Progenitor cell of endocrine pancreas (in vitro differentiated cells): ENCODE results near the gene ROPN1L. TPM values are rescaled to one million over a fixed set of nuclear protein-coding genes. Genes with fewer than 3 reads are reported as not detected.

Experiments
- DNase-seq: peaks from one replicate; pipeline ENCODE4 v3.0.0; 2021; ENCODE audit warnings: low spot score; ENCODE audit not compliant: unreplicated experiment
- H3K27ac Mint-ChIP-seq: 2 replicates; pipeline ENCODE4 v1.8.0; 2021; ENCODE audit warnings: mild to moderate bottlenecking, moderate library complexity, mixed read lengths
- H3K27me3 Mint-ChIP-seq: 2 replicates; pipeline ENCODE4 v1.8.0; 2021; ENCODE audit warnings: mixed read lengths
- H3K36me3 Mint-ChIP-seq: 2 replicates; pipeline ENCODE4 v1.8.0; 2022; ENCODE audit warnings: mixed read lengths; ENCODE audit not compliant: insufficient read depth
- H3K4me1 Mint-ChIP-seq: 2 replicates; pipeline ENCODE4 v1.8.0; 2021; ENCODE audit warnings: low read depth, mixed read lengths
- H3K4me3 Mint-ChIP-seq: 2 replicates; pipeline ENCODE4 v1.8.0; 2021; ENCODE audit warnings: low read depth, mild to moderate bottlenecking, moderate library complexity, mixed read lengths
- H3K9me3 Mint-ChIP-seq: 2 replicates; pipeline ENCODE4 v1.8.0; 2021; ENCODE audit warnings: low read depth, mixed read lengths
- CTCF ChIP-seq: fragments of 200-600 bp; sonication (generic); IDR thresholded peaks from one replicate; pipeline ENCODE4 v1.5.0; 2021; ENCODE audit warnings: antibody characterized with exemption, mild to moderate bottlenecking; ENCODE audit not compliant: unreplicated experiment
- total RNA-seq: library from RNA; stranded (reverse); gene quantifications from 2 replicates; pipeline ENCODE4 v1.2.1, GENCODE V29; 2021

Gene ROPN1L
- total RNA-seq, 1 donor from 2014 or later = 0.43 TPM

- no peak for DNase-seq
- no peak for TF ChIP-seq CTCF
- Mint-ChIP-seq H3K27ac (no peak overlapping the region), H3K9me3 (no peaks in the 10 kb centered on the region), H3K4me1 (no peaks in the 10 kb centered on the region), H3K27me3 (no peaks in the 10 kb centered on the region), H3K36me3 (peaks cover 40% of the 10 kb centered on the region), H3K4me3 (no peak overlapping the region)
Observed at GRCh38 chr5:10409504-10409903, 32.2 kb upstream of the ROPN1L start.

DNA sequence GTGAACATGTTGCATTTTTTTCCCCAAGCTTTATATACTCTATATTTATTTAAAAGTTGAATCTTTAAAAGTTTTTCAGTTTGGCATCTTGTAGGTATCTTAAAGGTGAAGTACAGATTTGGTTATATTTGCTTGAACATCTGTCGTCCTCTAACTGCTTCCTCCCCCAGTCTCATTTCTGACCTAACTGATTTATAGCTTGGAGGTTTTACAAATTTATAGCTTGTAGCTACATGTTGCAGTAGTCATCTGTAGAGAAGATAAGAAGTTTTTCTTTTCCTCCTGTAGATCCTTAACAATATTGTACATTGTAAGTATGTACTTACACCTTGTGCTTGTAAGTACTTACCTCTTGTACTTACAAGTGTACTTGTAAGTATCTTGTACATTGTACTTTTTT is 31.0 kb upstream of the ROPN1L start:
- Mint-ChIP-seq H3K36me3 (peaks cover 44% of the 10 kb centered on the region), H3K4me3 (no peak overlapping the region), H3K9me3 (no peaks in the 10 kb centered on the region), H3K27me3 (no peaks in the 10 kb centered on the region), H3K4me1 (no peaks in the 10 kb centered on the region), H3K27ac (no peak overlapping the region)
- TF ChIP-seq CTCF = no peak
- DNase-seq = no peak

GRCh38 chr5:10411336-10411735 is 30.3 kb upstream of the ROPN1L start:
- H3K27me3 Mint-ChIP-seq = no peaks in the 10 kb centered on the region
- no peaks in the 10 kb centered on the region for H3K4me1 Mint-ChIP-seq
- TF ChIP-seq CTCF = no peak
- no peak for DNase-seq
- peaks cover 39% of the 10 kb centered on the region for H3K36me3 Mint-ChIP-seq
- no peaks in the 10 kb centered on the region for H3K9me3 Mint-ChIP-seq
- H3K27ac Mint-ChIP-seq = no peak overlapping the region
- H3K4me3 Mint-ChIP-seq = no peak overlapping the region

DNA sequence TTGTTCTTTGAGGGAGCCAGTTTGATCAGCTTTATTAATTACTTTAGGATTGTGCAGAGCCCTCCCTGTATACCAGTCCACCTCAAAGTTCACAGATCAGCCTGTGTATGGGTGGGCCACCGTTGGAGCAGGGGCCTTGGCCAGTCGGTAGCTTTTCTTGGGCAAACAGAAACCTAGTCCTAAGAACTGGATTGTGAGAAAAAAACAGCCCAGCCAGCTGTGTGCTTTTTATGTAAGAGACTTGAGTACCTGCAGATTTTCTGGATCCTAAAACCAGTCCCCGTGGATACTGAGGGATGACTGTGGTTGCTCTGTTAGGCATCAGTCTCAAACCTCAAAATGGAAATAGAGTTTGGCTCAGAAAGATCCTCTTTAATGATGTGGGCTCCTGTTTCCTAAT is 24.8 kb upstream of the ROPN1L start:
- Mint-ChIP-seq H3K36me3 (peaks cover 36% of the 10 kb centered on the region), H3K27ac (no peak overlapping the region), H3K9me3 (no peaks in the 10 kb centered on the region), H3K27me3 (no peaks in the 10 kb centered on the region), H3K4me1 (no peaks in the 10 kb centered on the region), H3K4me3 (no peak overlapping the region)
- TF ChIP-seq CTCF = no peak
- no peak for DNase-seq

- H3K9me3 Mint-ChIP-seq = no peaks in the 10 kb centered on the region
- H3K27me3 Mint-ChIP-seq = no peaks in the 10 kb centered on the region
- no peak for DNase-seq
- H3K27ac Mint-ChIP-seq = no peak overlapping the region
- TF ChIP-seq CTCF = no peak
- no peak overlapping the region for H3K4me3 Mint-ChIP-seq
- H3K4me1 Mint-ChIP-seq = no peaks in the 10 kb centered on the region
- peaks cover 32% of the 10 kb centered on the region for H3K36me3 Mint-ChIP-seq
Observed at GRCh38 chr5:10418654-10419345, 22.9 kb upstream of the ROPN1L start.
